ENCODE results near the gene SYCE1. TPM values are rescaled to one million over a fixed set of nuclear protein-coding genes. Genes with fewer than 3 reads are reported as not detected.

Gene SYCE1
- total and polyA plus RNA-seq, 2 donors (not counting 1 experiment from before 2014, with no cell fraction given), result 0.42 TPM; not detected in 1

- intact Hi-C loops (cut with micrococcal nuclease), result no loop called here
- peaks cover 3% of the 10 kb centered on the region for H3K9me3 Mint-ChIP-seq (ENCODE audit: insufficient read depth)
- 92% methylated on average over 16 of the region's 22 CpGs for WGBS (ENCODE audit: insufficient coverage)
Observed at GRCh38 chr10:133568287-133568614, 2.9 kb upstream of the SYCE1 start.

More at GRCh38 chr10:133568287-133568614, 2.9 kb upstream of the SYCE1 start:
- no peak overlapping the region for H3K9ac ChIP-seq (ENCODE audit: low read length)
- no peak overlapping the region for H3K4me2 ChIP-seq (replicated peaks; ENCODE audit: low read depth, low read length, poor library complexity, severe bottlenecking)
- DNase-seq (no peak), ATAC-seq (ENCODE audit: low read depth) (no peak)
- no peaks in the 10 kb centered on the region for H4K20me1 ChIP-seq (ENCODE audit: control insufficient read depth, insufficient read depth, low read length, poor library complexity, severe bottlenecking)
- H3K27ac Mint-ChIP-seq, result no peak overlapping the region
- peaks cover 9% of the 10 kb centered on the region for H3K27me3 Mint-ChIP-seq
- no peaks in the 10 kb centered on the region for H3K79me2 ChIP-seq (ENCODE audit: control insufficient read depth, insufficient read depth, low read length)
- H3K4me3 ChIP-seq (ENCODE audit: control extremely low read depth in 1 of 5, extremely low read depth in 1 of 5, insufficient read depth in 1 of 5, low read depth in 2 of 5, low read length in 4 of 5), result no peak overlapping the region
- H2AFZ ChIP-seq (ENCODE audit: insufficient read depth, low read depth, low read length, poor library complexity, severe bottlenecking), result no peak overlapping the region
- no peak overlapping the region for H3K27ac ChIP-seq (ENCODE audit: low read length in 2 of 2)
- no peak for TF ChIP-seq EZH2 (IDR thresholded peaks at IDR 0.05; ENCODE audit: borderline replicate concordance, insufficient read depth, low read depth, low read length, poor library complexity, severe bottlenecking)
- TF ChIP-seq CTCF (IDR thresholded peaks at IDR 0.05), result no peak
- ChIA-PET POLR2A (no interaction called here), CTCF (no interaction called here)
- no peaks in the 10 kb centered on the region for H3K4me1 Mint-ChIP-seq
- peaks cover 1 to 39% (median 6%) of the 10 kb centered on the region in 3 donors for H3K9me3 ChIP-seq (ENCODE audit: control extremely low read depth in 1 of 3, control insufficient read depth in 2 of 3, insufficient read depth in 1 of 3, low read length in 2 of 3)
- H3K4me1 ChIP-seq (ENCODE audit: control insufficient read depth in 2 of 2, insufficient read depth in 2 of 2, low read length in 2 of 2), result no peaks in the 10 kb centered on the region
- H3K36me3 ChIP-seq (replicated peaks in 1 of 2; ENCODE audit: control extremely low read depth in 1 of 2, control insufficient read depth in 1 of 2, extremely low read depth in 1 of 2, insufficient read depth in 2 of 2, low read length in 1 of 2), result no peaks in the 10 kb centered on the region
- peaks cover 0 to 6% (median 2%) of the 10 kb centered on the region in 4 experiments for H3K27me3 ChIP-seq (replicated peaks in 1 of 4; ENCODE audit: control extremely low read depth in 1 of 4, control insufficient read depth in 3 of 4, insufficient read depth in 4 of 4, low read length in 3 of 4)
- no peak overlapping the region for H3K4me3 Mint-ChIP-seq

Data from B cell (primary cell).